Upper lobe of left lung (tissue), 4 donors: ENCODE data around the gene RPS6KL1.

Experiments used
- CTCF ChIP-seq, 6 experiments: fragments of 450-650 bp in 4 of 6; fragments of 200-600 bp in 2 of 6; sonication (generic) in 2 of 6; IDR thresholded peaks; one replicate each; pipeline ENCODE4 v1.5.1; 2016 to 2019; ENCODE audit warnings: antibody characterized with exemption in 6 of 6
- EP300 ChIP-seq, 4 donors: sonication (generic); formaldehyde crosslinking; IDR thresholded peaks; one replicate each; pipeline ENCODE4 v1.5.1; 2017; ENCODE audit warnings: antibody characterized with exemption in 4 of 4, control low read depth in 2 of 4
- POLR2A ChIP-seq, 4 donors: fragments of 450-650 bp; IDR thresholded peaks; one replicate each; pipeline ENCODE4 v1.5.1; 2016 to 2017; ENCODE audit warnings: antibody characterized with exemption in 4 of 4, mild to moderate bottlenecking in 2 of 4

- TF ChIP-seq CTCF (IDR thresholded peaks at IDR 0.05), result peak in 2 of 6 experiments; percentile 4 to 15
- TF ChIP-seq POLR2A (IDR thresholded peaks at IDR 0.05), result peak in 1 of 4 donors; percentile 14
- TF ChIP-seq EP300 (IDR thresholded peaks at IDR 0.05), result no peak
Observed at GRCh38 chr14:74882103-74882920, 40.7 kb downstream of the RPS6KL1 start.
